H1 (cell line): Measurements from ENCODE around the gene MR1. TPM values are rescaled to one million over a fixed set of nuclear protein-coding genes. Genes with fewer than 3 reads are reported as not detected.

Experiments used
- CTCF ChIA-PET: fragments of 300-600 bp; sonication (Branson Sonifier 250); formaldehyde crosslinking; loops from one replicate; lab custom pipeline; 2021; ENCODE audit not compliant: partially characterized antibody; lab: Charles Lee
- POLR2A ChIA-PET: fragments of 300-600 bp; sonication (Branson Sonifier 250); formaldehyde crosslinking; loops from one replicate; lab custom pipeline; 2021; ENCODE audit warnings: inconsistent platforms; ENCODE audit not compliant: partially characterized antibody; lab: Charles Lee
- DNase-seq, 2 experiments: peaks; one replicate each; pipeline versions ENCODE4 v3.0.0 to v3.0.0-alpha.2; 2010 to 2022; ENCODE audit warnings: low spot score in 2 of 2, low read depth in 1 of 2, mixed read lengths in 1 of 2
- FAIRE-seq: peaks from 2 replicates; lab custom pipeline; 2011; peaks lifted over from hg19 to GRCh38; lab: Jason Lieb, UNC
- H2AFZ ChIP-seq: 2 replicates; pipeline ENCODE4 v1.8.1; 2012; ENCODE audit warnings: low read length, inconsistent platforms
- H2AK5ac ChIP-seq: 2 replicates; pipeline ENCODE4 v1.6.1; 2013; ENCODE audit warnings: low read depth, low read length
- H2BK120ac ChIP-seq: replicated peaks from 2 replicates; pipeline ENCODE3; 2013; ENCODE audit warnings: low read depth, low read length, inconsistent platforms
- H2BK12ac ChIP-seq: 2 replicates; pipeline ENCODE4 v1.6.1; 2013; ENCODE audit warnings: low read depth, low read length
- H2BK15ac ChIP-seq: 2 replicates; pipeline ENCODE4 v1.6.1; 2013; ENCODE audit warnings: low read length
- H2BK20ac ChIP-seq: 2 replicates; pipeline ENCODE4 v1.6.1; 2013; ENCODE audit warnings: low read length
- H2BK5ac ChIP-seq: 2 replicates; pipeline ENCODE4 v1.6.1; 2013; ENCODE audit warnings: low read depth, low read length
- H3K14ac ChIP-seq: 2 replicates; pipeline ENCODE4 v1.6.1; 2013; ENCODE audit warnings: inconsistent platforms; ENCODE audit not compliant: insufficient read length
- H3K18ac ChIP-seq: 2 replicates; pipeline ENCODE4 v1.6.1; 2013; ENCODE audit warnings: low read length; ENCODE audit errors: extremely low read depth
- H3K23ac ChIP-seq: 2 replicates; pipeline ENCODE4 v1.6.1; 2013; ENCODE audit warnings: inconsistent platforms; ENCODE audit not compliant: insufficient read length
- H3K23me2 ChIP-seq: 2 replicates; pipeline ENCODE4 v1.6.1; 2013; ENCODE audit warnings: low read depth, low read length
- H3K27ac ChIP-seq: 2 replicates; pipeline ENCODE4 v1.6.1; 2011; ENCODE audit warnings: low read depth, low read length, inconsistent platforms
- H3K27me3 ChIP-seq, 4 experiments: replicated peaks in 1 of 4; 1 replicate in 1 of 4; 2 replicates in 3 of 4; pipeline versions ENCODE4 v1.6.1 to v1.8.1; 2011 to 2013; ENCODE audit warnings: low read length in 3 of 4, mild to moderate bottlenecking in 3 of 4, inconsistent platforms in 2 of 4, mixed read lengths in 2 of 4, moderate library complexity in 1 of 4; ENCODE audit not compliant: control insufficient read depth in 3 of 4, insufficient read depth in 3 of 4; ENCODE audit errors: extremely low read depth in 1 of 4
- H3K36me3 ChIP-seq, 4 experiments: 2 replicates each; pipeline versions ENCODE4 v1.6.1 to v1.8.1; 2011 to 2013; ENCODE audit warnings: mild to moderate bottlenecking in 4 of 4, low read length in 3 of 4, moderate library complexity in 2 of 4, control low read depth in 1 of 4, inconsistent platforms in 1 of 4; ENCODE audit not compliant: insufficient read depth in 4 of 4, control insufficient read depth in 2 of 4
- H3K4ac ChIP-seq: replicated peaks from 2 replicates; pipeline ENCODE3; 2013; ENCODE audit warnings: low read length, low read depth, mixed read lengths, inconsistent platforms; ENCODE audit not compliant: insufficient read length
- H3K4me1 ChIP-seq, 4 experiments: replicated peaks in 1 of 4; 1 replicate in 1 of 4; 2 replicates in 3 of 4; pipeline versions ENCODE4 v1.6.1 to v1.8.1; 2011 to 2013; ENCODE audit warnings: low read length in 3 of 4, inconsistent platforms in 2 of 4, mixed read lengths in 1 of 4; ENCODE audit not compliant: insufficient read depth in 4 of 4, control insufficient read depth in 3 of 4
- H3K4me2 ChIP-seq, 2 experiments: 2 replicates each; pipeline versions ENCODE4 v1.6.1 to v1.8.1; 2011 to 2013; ENCODE audit warnings: low read depth in 2 of 2, low read length in 2 of 2, control low read depth in 1 of 2, inconsistent platforms in 1 of 2, mild to moderate bottlenecking in 1 of 2; ENCODE audit not compliant: insufficient read depth in 1 of 2
- H3K4me3 ChIP-seq, 4 experiments: fragments of 200-600, 300-600 bp in 1 of 4; sonication (generic), shearing (Covaris generic), sonication (Bioruptor Twin) in 1 of 4; 2 replicates each; pipeline versions ENCODE4 v1.5.1 to v1.8.1; 2011 to 2016; ENCODE audit warnings: low read length in 4 of 4, low read depth in 3 of 4, control low read depth in 2 of 4, inconsistent platforms in 2 of 4, mild to moderate bottlenecking in 2 of 4, mixed read lengths in 1 of 4, moderate library complexity in 1 of 4; ENCODE audit not compliant: insufficient read depth in 2 of 4; ENCODE audit errors: extremely low read depth in 1 of 4
- H3K56ac ChIP-seq: replicated peaks from 2 replicates; pipeline ENCODE3; 2013; ENCODE audit warnings: low read depth, mild to moderate bottlenecking, mixed read lengths, low read length, inconsistent platforms; ENCODE audit not compliant: insufficient read length
- H3K79me1 ChIP-seq: 2 replicates; pipeline ENCODE4 v1.6.1; 2013; ENCODE audit warnings: low read depth, low read length, control low read depth
- H3K79me2 ChIP-seq, 2 experiments: 2 replicates each; pipeline versions ENCODE4 v1.6.1 to v1.8.1; 2012 to 2013; ENCODE audit warnings: low read length in 2 of 2, mild to moderate bottlenecking in 2 of 2, inconsistent platforms in 1 of 2; ENCODE audit not compliant: insufficient read depth in 2 of 2, control insufficient read depth in 1 of 2
- H3K9ac ChIP-seq, 4 experiments: replicated peaks in 1 of 4; 1 replicate in 1 of 4; 2 replicates in 3 of 4; pipeline versions ENCODE4 v1.6.1 to v1.8.1; 2011 to 2013; ENCODE audit warnings: low read depth in 3 of 4, low read length in 3 of 4, control low read depth in 2 of 4, mild to moderate bottlenecking in 2 of 4, moderate library complexity in 2 of 4, inconsistent platforms in 1 of 4; ENCODE audit errors: extremely low read depth in 1 of 4
- H3K9me3 ChIP-seq, 2 experiments: 2 replicates each; pipeline versions ENCODE4 v1.6.1 to v1.8.1; 2012 to 2013; ENCODE audit warnings: mild to moderate bottlenecking in 2 of 2, moderate library complexity in 2 of 2, control low read depth in 1 of 2, inconsistent platforms in 1 of 2, low read depth in 1 of 2, low read length in 1 of 2, mixed read lengths in 1 of 2; ENCODE audit not compliant: insufficient read depth in 2 of 2
- H4K20me1 ChIP-seq, 2 experiments: replicated peaks in 1 of 2; 2 replicates each; pipeline versions ENCODE3 to v1.8.1; 2011 to 2013; ENCODE audit warnings: inconsistent platforms in 2 of 2, low read length in 2 of 2, mild to moderate bottlenecking in 1 of 2; ENCODE audit not compliant: insufficient read depth in 2 of 2, control insufficient read depth in 1 of 2
- H4K5ac ChIP-seq: 2 replicates; pipeline ENCODE4 v1.6.1; 2013; ENCODE audit warnings: low read length, low read depth, mixed read lengths, inconsistent platforms; ENCODE audit not compliant: insufficient read length
- H4K8ac ChIP-seq: 2 replicates; pipeline ENCODE4 v1.8.0; 2013; ENCODE audit warnings: mild to moderate bottlenecking, moderate library complexity, low read length, inconsistent platforms; ENCODE audit not compliant: insufficient read depth; ENCODE audit errors: extremely low read depth
- H4K91ac ChIP-seq: replicated peaks from 2 replicates; pipeline ENCODE3; 2013; ENCODE audit warnings: low read length, mixed read lengths, inconsistent platforms; ENCODE audit not compliant: insufficient read length
- CHD2 ChIP-seq: IDR thresholded peaks from 2 replicates; pipeline ENCODE4 v1.6.1; 2012; ENCODE audit warnings: low read length, improper control_type of control experiment
- MAFK ChIP-seq: IDR thresholded peaks from 2 replicates; pipeline ENCODE4 v1.6.1; 2012; ENCODE audit warnings: low read depth, mild to moderate bottlenecking, improper control_type of control experiment, low read length
- POLR2A ChIP-seq, 2 experiments: IDR thresholded peaks; 1 replicate in 1 of 2; 2 replicates in 1 of 2; pipeline ENCODE4 v1.6.1; 2011; ENCODE audit warnings: low read depth in 2 of 2, low read length in 2 of 2, mild to moderate bottlenecking in 2 of 2; ENCODE audit errors: control extremely low read depth in 1 of 2
- SIN3A ChIP-seq, 2 experiments: IDR thresholded peaks in 1 of 2; conservative IDR thresholded peaks in 1 of 2; 2 replicates each; pipeline ENCODE4 v1.6.1; 2011 to 2012; ENCODE audit warnings: low read length in 2 of 2, improper control_type of control experiment in 1 of 2, low read depth in 1 of 2, mild to moderate bottlenecking in 1 of 2
- WGBS, 2 experiments: shearing (Covaris generic) in 1 of 2; methylation state at CpG; one replicate each; pipeline versions ENCODE4 v1.1.6 to v1.1.7; 2013 to 2015; ENCODE audit warnings: low lambda C conversion rate in 2 of 2, mixed read lengths in 2 of 2, inconsistent platforms in 1 of 2, low coverage in 1 of 2, missing lambda C conversion rate in 1 of 2; ENCODE audit not compliant: insufficient replicate concordance in 2 of 2, insufficient coverage in 1 of 2, insufficient read length in 1 of 2; ENCODE audit errors: extremely low coverage in 1 of 2, missing lambda C conversion rate in 1 of 2; 5-methylcytosine and 5-hydroxymethylcytosine counted together
- polyA plus RNA-seq, 7 experiments: library from polyadenylated mRNA; depleted of rRNA in 3 of 7; stranded (reverse) in 5 of 7; unstranded in 2 of 7; fragments of >200 nt in 5 of 7; fragments of 200-250 nt in 2 of 7; gene quantifications; 1 replicate in 5 of 7; 2 replicates in 1 of 7; 4 replicates in 1 of 7; pipeline versions ENCODE4 v1.2.1 to v1.2.3, GENCODE V29; 2011 to 2013; ENCODE audit warnings: missing spikeins in 2 of 7, mixed read lengths in 2 of 7
- total RNA-seq: library from RNA; stranded (reverse); fragmentation: NEBNext Ultra II Directional; extraction: Animal tissue kit (Norgen Biotek cat#: 25700); gene quantifications from 2 replicates; pipeline ENCODE4 v1.2.1, GENCODE V29; 2021

The MR1 gene
- total and polyA plus RNA-seq, 2 of the 8 experiments (the other 6 are each of a cell fraction or from before 2014, with no cell fraction given) = 0.09 TPM; not detected in 1

DNA sequence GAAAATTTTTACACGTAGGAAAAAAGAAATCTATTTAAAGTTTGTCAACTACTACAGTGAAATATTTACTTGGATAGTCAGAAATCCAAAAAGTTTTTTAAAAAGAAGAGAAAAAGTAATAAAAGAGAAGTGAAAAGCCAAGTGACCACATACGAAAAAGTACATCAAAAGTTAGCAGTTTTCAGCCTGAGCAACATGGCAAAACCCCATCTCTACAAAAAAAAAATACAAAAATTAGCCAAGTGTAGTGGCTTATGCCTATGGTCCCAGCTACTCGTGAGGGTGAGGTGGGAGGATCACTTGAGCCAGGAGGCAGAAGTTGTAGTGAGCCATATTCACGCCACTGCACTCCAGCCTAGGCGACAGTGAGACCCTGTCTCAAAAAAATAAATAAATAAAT is 5.2 kb upstream of the MR1 start:
- no peak overlapping the region for H3K56ac ChIP-seq
- CTCF ChIA-PET = no interaction called here
- 74% methylated on average over 5 of the region's 5 CpGs; no CpG with 5 or more reads in 1 of the 2 experiments for WGBS, 2 experiments
- TF ChIP-seq CHD2 (no peak), POLR2A (IDR thresholded peaks at IDR 0.05; ENCODE audit: control extremely low read depth in 1 of 2, low read depth in 2 of 2, low read length in 2 of 2) (no peak), SIN3A (conservative IDR thresholded peaks at IDR 0.05 in 1 of 2, IDR thresholded peaks at IDR 0.05 in 1 of 2; ENCODE audit: low read depth in 1 of 2, low read length in 2 of 2) (no peak), MAFK (no peak)

More for the DNA sequence above, 5.2 kb upstream of the MR1 start:
- no peak for FAIRE-seq
- Histone ChIP-seq H3K4me1 (no peaks in the 10 kb centered on the region), H2BK20ac (no peak overlapping the region), H2BK5ac (no peak overlapping the region), H2BK15ac (no peak overlapping the region), H3K4me2 (no peak overlapping the region), H3K9ac (no peak overlapping the region), H4K8ac (no peak overlapping the region), H3K36me3 (no peaks in the 10 kb centered on the region), H4K91ac (no peak overlapping the region), H3K18ac (no peak overlapping the region), H3K27me3 (no peaks in the 10 kb centered on the region; a peak in 1 of 7 replicates), H3K14ac (no peak overlapping the region), H4K5ac (no peak overlapping the region), H3K79me1 (no peaks in the 10 kb centered on the region), H2BK12ac (no peak overlapping the region), H3K4ac (no peak overlapping the region), H3K9me3 (no peaks in the 10 kb centered on the region), H4K20me1 (no peaks in the 10 kb centered on the region), H2AK5ac (no peak overlapping the region; the same call in 1 of the 2 replicates), H2BK120ac (no peak overlapping the region), H3K79me2 (no peaks in the 10 kb centered on the region), H3K27ac (no peak overlapping the region), H3K23me2 (no peaks in the 10 kb centered on the region; the same call in 1 of the 2 replicates), H3K4me3 (no peak overlapping the region), H3K23ac (no peak overlapping the region), H2AFZ (no peak overlapping the region)
- no peak for DNase-seq
- POLR2A ChIA-PET = no interaction called here
